ENCODE measurements around the gene NMRK1.
A peak's percentile ranks its signal among the peaks of the same experiment; 100 is the strongest.

Gene NMRK1

DNA sequence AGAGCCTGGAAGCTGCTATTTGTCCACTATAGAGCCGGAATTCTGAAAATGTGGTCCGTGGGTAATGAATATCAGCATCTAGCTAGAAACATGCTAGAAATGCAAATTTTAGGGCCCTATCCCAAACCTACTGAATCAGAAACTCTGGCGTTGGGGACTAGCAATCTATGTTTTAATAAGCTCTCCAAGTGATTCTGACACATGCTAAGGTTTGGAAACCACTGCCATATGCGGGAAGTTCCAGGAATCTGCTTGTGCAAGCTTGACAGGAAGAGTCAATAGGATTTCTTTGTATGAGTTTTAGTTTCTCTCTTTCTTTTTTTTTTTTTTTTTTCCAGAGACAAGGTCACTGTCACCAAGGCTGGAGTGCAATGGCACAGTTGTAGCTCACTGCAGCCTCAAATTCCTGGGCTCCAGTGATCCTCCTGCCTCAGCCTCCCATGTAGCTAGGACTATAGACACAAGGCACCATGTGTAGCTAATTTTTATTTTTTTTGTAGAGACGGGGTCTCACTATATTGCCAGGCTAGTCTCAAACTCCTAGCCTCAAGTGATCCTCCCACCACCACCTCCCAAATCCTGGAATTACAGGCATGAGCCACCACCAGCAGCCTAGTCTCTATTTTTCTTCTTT is 33.5 kb downstream of the NMRK1 start:
- DNase-seq: no peak

DNA sequence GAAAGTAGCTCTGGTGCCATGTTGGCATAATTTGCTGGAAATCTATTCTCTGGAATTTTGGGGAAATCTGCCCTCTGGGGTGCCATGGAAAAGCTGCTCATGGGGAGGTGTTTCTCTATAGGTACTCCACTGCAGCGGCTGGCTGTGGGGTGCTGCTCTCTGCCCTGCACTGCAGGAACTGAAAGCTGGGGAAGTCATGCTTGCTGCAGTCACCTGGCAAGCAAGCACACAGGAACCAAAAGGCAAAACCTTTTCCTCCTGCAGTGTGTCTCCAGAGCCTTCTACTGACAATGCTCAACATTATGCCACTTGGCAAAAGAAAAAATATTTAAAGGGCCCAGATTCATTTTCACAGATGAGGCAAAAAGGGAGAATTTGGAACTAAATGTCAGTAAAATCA is 34.1 kb downstream of the NMRK1 start:
- DNase-seq: no peak

DNA sequence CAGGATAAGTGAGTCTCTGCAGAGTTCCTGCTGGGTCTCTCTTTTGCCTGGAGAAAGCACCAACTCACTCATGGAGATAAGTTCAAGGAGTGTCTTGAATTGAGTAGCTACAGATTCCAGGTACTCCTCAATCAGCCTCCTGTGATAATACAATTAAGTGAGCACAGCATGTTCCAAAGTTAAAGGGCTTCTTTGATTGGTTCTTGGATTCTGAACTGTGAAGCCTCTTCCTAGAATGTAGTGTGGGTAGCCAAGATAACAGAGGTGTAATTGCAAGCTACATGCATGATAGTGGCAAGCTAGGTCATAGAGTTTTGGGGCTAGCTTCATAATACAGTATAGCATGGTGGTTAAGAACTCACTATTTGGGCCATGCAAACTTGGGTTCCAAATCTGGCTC is 36.7 kb downstream of the NMRK1 start:
- no peak for DNase-seq

DNA sequence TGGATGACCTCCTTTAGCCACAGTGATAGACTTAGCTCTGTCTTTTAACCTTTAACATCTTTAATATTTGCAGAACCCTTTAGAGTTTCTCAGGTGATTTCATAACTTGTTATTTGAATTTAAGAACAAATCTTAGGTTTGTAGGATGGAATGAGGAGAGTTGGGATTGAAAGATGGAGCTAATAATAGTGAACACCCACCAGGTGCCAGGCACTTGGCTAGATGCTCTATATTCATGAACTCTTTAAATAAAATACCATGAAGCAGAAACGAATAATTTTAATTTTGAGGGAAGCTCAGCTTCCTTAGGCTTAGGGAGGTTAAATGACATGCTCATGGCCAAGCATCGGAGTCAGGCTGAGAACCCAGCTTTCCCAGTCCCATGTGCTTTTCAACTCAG is 40.4 kb downstream of the NMRK1 start:
- DNase-seq: no peak

DNA sequence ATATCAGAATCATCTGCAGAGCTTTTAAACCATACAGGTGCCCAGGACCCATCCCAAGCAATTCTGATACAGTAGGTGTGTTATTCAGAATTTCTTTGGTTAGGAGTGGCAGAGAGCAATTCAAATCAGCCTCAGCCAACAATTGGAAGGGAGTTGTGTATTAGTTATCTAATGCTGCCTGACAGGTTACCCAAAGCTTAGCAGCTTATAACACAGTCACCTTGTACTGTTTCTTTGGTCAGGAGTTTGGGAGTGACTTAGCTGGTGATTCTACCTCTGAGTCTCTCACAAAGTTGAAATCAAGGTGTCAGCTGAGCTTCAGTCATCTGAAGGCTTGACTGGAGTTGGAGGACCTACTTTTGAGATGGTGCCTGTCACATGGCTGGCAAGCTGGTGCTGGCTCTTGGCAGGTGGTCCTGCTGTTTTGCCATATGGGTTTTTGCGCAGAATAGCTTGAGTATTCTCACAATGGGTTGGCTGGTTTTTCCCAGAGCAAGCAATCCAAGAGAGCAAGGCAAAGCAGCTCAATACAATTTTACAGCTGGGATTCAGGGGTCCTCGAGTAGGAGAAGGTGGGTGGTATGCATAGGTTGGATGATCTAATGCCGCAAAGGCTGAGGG is 41.1 kb downstream of the NMRK1 start:
- no peak for DNase-seq

DNA sequence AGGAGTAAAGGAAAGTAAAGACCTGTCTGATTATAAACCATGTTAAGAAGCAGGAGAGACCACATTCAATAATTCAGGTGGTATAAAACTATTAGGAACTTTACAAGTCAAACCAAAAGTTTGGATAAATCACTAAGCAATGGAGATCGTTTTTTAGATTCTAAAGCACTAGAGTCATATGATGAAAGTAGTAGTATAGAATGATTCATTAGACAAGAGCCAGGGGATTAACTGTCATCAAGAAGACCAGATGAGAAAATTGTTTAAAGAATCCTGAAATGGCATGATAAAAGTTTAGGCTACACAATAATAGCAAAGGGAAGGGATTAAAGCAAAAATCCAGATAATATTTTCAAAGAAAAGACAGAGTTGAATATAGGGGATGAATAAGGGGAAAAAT is 46.9 kb downstream of the NMRK1 start:
- no peak for DNase-seq

DNA sequence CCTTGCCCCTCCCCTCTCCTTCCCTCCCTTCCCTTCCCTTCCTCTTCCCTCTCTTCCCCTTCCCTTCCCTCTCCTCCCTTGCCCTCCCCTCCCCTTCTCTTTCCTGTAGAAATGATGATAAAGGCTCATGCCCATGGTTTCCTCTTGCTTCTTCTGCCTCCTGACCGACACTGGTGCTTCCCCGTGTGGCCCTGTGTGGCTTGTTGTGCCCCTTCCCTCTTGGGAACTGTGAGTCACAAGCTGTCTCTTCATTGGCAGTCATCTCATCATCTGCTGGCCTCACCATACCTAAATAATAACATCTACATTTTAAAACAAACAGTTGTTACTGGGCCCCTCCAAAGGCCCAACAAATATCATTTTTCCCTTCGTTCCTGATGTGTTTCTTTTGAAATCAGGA is 48.2 kb downstream of the NMRK1 start:
- DNase-seq: no peak

DNA sequence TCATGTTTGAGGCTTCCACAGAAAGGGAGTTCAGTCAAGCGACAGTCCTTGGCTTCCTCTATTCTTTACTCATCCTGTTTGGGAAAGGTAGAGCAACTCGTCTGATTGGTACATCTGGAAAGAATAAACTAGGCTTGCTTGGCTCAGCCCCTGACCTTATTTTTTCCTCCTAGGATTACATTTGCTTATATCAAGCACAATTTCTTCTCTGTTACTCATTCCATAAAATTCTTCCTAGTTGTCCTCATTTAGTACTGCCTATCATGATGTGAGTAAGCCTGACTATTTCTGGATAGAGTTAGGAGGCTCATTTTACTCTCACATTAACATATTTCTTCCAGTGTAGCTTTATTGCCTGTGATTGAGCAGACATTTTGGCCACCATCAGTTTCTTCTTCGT is 48.9 kb downstream of the NMRK1 start:
- DNase-seq: no peak

DNA sequence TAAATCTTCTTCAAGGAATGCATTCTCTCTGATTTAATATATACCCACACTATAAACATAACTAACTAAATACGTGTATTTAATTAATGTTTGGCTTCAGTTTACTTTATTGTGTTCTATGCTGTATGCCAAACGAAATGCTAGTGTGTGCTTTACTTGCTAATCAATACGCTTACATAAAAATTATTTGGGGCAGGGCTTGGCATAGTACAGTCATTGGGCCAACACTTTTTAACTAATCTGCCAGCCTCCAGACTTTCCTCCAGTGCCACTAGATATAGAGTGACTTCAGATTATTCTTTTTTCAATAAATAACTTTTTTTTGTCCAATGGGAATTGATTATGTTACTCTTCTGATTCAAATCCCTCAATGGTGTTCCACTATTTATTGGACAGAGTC is 51.2 kb downstream of the NMRK1 start:
- DNase-seq: no peak

DNA sequence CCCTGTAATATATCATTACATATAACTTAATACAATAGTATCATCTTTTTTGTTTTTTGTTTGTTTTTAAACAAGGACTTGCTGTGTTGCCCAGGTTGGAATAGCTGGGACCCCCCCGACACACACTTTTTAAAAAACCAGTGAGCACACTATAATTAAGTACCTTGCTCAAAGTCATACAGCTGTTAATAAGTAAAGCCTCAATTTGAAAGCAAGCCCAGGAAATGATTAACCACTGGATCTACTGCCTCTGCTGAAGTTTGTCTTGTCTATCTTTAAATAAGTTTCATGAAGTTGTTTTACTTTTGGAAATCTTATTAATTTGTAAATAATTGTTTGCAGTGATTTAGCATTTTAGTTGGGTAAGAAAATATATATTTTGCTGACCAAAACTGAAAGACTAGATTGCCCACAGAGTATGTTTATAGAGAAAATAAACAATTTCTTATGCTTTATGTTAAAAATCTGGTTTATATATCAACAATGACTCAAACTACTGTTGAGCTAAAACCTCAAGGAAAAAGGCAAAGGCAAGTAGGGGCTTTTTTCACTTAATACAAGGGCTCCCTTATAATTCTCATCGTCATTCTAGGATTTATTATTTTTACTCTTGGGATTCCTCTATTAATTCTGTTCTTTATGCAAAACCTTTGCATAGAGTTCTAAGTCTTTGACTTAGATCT is 54.0 kb downstream of the NMRK1 start:
- no peak for DNase-seq

DNA sequence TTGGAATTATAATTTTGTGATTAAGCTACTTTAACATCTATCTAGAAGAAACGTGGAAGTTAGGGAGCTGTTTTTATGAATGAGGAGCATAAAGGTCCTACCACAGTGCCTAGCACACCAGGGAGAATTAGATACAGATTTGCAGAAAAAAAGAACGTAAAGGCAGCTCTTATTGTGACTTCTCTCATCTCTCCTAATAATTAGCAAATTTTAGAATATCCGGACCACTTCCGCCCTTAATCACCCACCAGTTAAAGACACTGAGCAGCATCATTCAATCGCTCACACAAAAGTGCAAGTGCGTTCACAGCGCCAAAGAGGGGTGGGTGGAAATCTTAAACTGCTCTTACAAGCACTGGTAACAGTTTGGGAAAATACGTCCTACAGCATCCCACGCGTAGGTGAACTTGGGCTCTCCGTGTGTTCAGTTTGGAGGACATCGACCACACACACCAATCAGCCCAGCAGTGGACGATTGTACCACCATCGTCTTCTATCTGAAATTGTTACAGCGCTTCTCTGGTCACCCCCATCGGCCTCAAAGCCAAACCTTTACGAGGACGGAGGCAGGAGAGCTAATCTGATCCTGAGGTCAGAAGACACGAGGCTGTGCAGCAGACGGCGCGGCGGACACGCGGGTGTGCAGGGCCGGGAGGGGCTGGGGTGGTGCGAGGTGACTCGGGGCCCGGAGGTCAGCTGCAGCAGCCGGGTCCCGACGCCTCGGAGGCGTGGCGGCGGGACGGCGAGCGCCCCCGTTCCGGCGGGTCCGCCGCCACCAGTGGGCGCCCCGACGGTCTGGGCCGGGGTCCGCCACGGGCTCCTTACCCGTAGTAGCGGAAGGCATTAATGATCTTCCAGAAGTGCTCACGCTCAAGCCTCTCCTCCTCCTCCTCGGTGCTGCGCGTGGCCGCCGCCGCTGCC is 60.5 kb downstream of the NMRK1 start:
- DNase-seq: peak; percentile 33

DNA sequence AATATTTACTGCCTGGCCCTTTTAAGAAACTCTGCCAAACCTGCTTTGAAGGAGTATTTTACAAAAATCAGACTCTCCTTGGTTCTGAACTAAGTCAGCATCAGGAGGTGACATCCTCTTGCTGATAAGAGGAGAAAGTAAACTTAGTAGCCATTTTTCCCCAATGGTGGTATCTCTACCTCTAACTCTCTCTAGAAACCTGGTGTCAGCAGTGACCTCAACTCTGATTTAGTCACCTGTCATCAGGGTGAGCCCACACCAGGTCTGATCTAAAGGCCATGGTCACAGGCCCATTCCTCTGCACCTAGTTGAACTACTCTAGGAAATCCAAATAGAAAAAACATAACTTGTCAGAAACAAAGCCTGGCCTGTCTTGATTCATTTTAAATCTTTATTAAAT is 64.1 kb downstream of the NMRK1 start:
- DNase-seq: no peak

DNA sequence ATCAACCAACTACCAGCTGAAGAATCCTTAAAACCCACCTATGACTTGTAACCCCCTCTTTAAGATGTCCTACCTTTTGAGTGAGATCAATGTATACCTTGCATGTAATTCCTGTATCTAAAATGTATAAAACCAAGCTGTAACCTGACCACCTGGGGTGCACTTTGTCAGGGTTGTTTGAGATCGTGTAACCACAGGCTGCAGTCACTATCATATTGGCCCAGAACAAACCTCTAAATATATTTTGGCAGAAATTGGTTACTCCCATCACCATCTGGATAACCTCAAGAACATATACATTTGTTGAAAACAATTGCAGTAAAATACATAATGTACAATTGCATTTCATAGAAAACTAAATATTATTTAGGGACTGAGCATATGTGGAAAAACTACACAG is 68.3 kb downstream of the NMRK1 start:
- DNase-seq: no peak

DNA sequence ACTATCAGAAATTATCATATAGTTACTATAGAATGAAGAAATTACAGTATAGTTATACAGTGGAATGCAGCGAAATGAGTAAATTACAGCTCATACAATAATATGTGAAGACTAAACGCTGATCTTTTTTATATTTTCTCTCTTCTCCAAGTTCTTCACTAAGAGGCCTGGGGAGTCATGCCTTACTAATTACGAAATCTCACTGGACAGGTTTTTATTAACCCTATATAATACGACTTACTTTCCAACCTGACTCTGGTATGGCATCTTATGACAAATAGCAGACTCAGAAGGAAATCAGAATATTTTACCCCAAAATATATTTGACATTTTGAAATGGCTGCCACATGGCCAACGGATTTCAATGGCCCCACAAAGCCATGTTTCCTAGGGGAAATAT is 68.9 kb downstream of the NMRK1 start:
- no peak for DNase-seq

DNA sequence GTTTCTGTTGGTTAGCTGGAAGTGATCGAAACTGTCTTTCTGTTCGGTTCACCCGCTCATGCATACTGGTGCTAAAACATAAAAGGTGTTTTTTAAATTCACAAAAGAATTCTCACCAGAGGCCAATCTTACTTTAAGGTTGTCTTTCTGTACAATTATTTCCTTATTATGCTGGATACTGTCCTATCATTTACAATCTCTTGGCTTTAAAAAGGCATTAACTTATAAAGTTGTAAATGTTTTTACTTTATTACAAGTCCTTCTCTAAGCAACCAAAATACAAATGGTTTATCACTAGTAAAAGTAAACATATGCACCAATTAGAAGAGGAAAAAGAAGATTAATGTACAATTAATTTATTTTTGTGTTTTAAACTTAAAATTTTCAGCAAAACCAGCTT is 70.6 kb downstream of the NMRK1 start:
- DNase-seq: no peak

DNA sequence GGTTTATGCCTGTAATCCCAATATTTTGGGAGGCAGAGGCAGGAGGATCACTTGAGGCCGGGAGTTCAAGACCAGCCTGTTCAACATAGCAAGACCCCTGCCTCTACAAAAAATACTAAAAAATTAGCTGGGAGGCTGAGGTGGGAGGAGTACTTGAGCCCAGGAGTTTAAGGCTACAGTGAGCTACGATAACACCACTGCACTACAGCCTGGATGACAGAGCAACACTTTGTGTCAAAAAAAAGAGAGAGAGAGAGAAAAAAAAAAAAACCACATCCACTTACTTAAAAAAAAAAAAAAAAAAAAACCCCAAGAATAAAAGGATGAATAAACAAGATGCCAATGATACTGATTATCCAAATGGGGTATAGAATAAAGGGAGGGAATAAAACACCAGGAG is 74.2 kb downstream of the NMRK1 start:
- DNase-seq: no peak
